Caco-2 (cell line): Measurements from ENCODE around the gene COL21A1. TPM values are rescaled to one million over a fixed set of nuclear protein-coding genes. Genes with fewer than 3 reads are reported as not detected.

Experiments used
- BruUV-seq: library from RNA; stranded (reverse); fragments of 400-500 nt; replicated peaks from 2 replicates; lab custom pipeline; 2021; lab: Mats Ljungman, UMichigan
- CTCF ChIA-PET: fragments of 300-600 bp; sonication (Branson Sonifier 250); formaldehyde crosslinking; loops from one replicate; lab custom pipeline; 2022; ENCODE audit warnings: antibody characterized with exemption; lab: Charles Lee
- POLR2A ChIA-PET: fragments of 300-600 bp; sonication (Branson Sonifier 250); formaldehyde crosslinking; loops from one replicate; lab custom pipeline; 2022; ENCODE audit warnings: antibody characterized with exemption; lab: Charles Lee
- DNase-seq, 2 experiments: peaks; one replicate each; pipeline versions ENCODE4 v3.0.0 to v3.0.0-alpha.2; 2020 to 2022
- H3K27me3 ChIP-seq: replicated peaks from 2 replicates; pipeline ENCODE4 v1.6.0; 2011; ENCODE audit warnings: low read length; ENCODE audit not compliant: control insufficient read depth, insufficient read depth
- H3K36me3 ChIP-seq: 2 replicates; pipeline ENCODE4 v1.5.1; 2011; ENCODE audit warnings: low read length; ENCODE audit not compliant: control insufficient read depth, insufficient read depth
- H3K4me1 ChIP-seq: fragments of 250-450 bp; sonication (Bioruptor Pico); 2 replicates; pipeline ENCODE4 v1.5.1; 2020; ENCODE audit warnings: mild to moderate bottlenecking
- H3K4me3 ChIP-seq: 2 replicates; pipeline ENCODE4 v1.5.1; 2011; ENCODE audit warnings: low read depth, mild to moderate bottlenecking, control low read depth, low read length
- H3K9me3 ChIP-seq: fragments of 250-450 bp; sonication (Bioruptor Pico); 2 replicates; pipeline ENCODE4 v1.5.1; 2020; ENCODE audit warnings: mild to moderate bottlenecking, moderate library complexity
- H3K27ac Mint-ChIP-seq: one replicate; pipeline ENCODE4 v1.8.0; 2022; ENCODE audit warnings: mixed read lengths; ENCODE audit not compliant: unreplicated experiment
- H3K27me3 Mint-ChIP-seq: one replicate; pipeline ENCODE4 v1.8.0; 2022; ENCODE audit warnings: mixed read lengths; ENCODE audit not compliant: insufficient read depth, unreplicated experiment
- H3K36me3 Mint-ChIP-seq: one replicate; pipeline ENCODE4 v1.8.0; 2022; ENCODE audit warnings: mild to moderate bottlenecking, mixed read lengths; ENCODE audit not compliant: insufficient read depth, unreplicated experiment
- H3K4me1 Mint-ChIP-seq: one replicate; pipeline ENCODE4 v1.8.0; 2022; ENCODE audit warnings: low read depth, mixed read lengths; ENCODE audit not compliant: unreplicated experiment
- H3K4me3 Mint-ChIP-seq: one replicate; pipeline ENCODE4 v1.8.0; 2022; ENCODE audit warnings: mild to moderate bottlenecking, moderate library complexity, mixed read lengths; ENCODE audit not compliant: unreplicated experiment
- H3K9me3 Mint-ChIP-seq: one replicate; pipeline ENCODE4 v1.8.0; 2022; ENCODE audit warnings: mixed read lengths; ENCODE audit not compliant: unreplicated experiment
- intact Hi-C: fragments of 100-400 bp; cut with micrococcal nuclease; formaldehyde crosslinking; loops from one replicate; pipeline ENCODE4 v1.10.0; 2022; ENCODE audit not compliant: unreplicated experiment
- total RNA-seq: library from RNA; stranded (reverse); gene quantifications from 2 replicates; pipeline ENCODE4 v1.2.3, GENCODE V29; 2022
- TF ChIP-seq, protein P1 (sequence below), 2 experiments: fragments of 200-600 bp in 1 of 2; IDR thresholded peaks; 1 replicate in 1 of 2; 2 replicates in 1 of 2; pipeline versions ENCODE4 v1.5.1 to v1.8.0; 2011 to 2022; ENCODE audit warnings: antibody characterized with exemption in 1 of 2, control low read depth in 1 of 2, inconsistent platforms in 1 of 2, low read depth in 1 of 2, low read length in 1 of 2, mild to moderate bottlenecking in 1 of 2, moderate library complexity in 1 of 2; ENCODE audit not compliant: insufficient read depth in 1 of 2, severe bottlenecking in 1 of 2, unreplicated experiment in 1 of 2

COL21A1 gene
- total RNA-seq, 1 experiment from 2014 or later = 1.3 TPM

DNA sequence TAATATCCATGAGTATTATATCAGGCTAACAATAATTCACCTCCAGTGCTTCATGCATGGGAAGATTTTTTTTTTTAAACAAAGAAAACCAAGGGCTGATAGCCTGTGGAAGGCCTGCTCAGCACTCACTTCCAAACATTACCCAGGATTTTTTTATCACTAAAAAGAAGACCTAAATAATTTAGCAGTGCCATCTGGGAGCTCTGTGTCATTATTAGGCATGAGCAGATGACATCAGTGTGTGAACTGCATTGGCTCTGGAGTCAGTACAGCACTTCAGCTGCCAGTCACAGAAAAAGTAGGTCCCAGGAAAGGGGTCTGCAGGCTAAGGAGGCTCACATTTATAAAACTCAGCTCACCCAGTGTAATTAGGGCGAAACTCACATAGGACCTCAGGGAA lies 94.8 kb downstream of the COL21A1 start:
- Mint-ChIP-seq H3K4me3 (no peak overlapping the region), H3K4me1 (peaks cover 8% of the 10 kb centered on the region), H3K36me3 (no peaks in the 10 kb centered on the region), H3K9me3 (peaks cover 23% of the 10 kb centered on the region), H3K27ac (no peak overlapping the region), H3K27me3 (no peaks in the 10 kb centered on the region)
- no peaks in the 10 kb centered on the region; the same call in 1 of the 2 replicates for H3K4me1 ChIP-seq
- POLR2A ChIA-PET = no interaction called here
- CTCF ChIA-PET = no interaction called here
- no peak overlapping the region for H3K4me3 ChIP-seq
- BruUV-seq = no TSS peak
- no peaks in the 10 kb centered on the region; the same call in 1 of the 2 replicates for H3K9me3 ChIP-seq
- no peaks in the 10 kb centered on the region for H3K27me3 ChIP-seq
- H3K36me3 ChIP-seq = no peaks in the 10 kb centered on the region
- DNase-seq = no peak
- intact Hi-C loops = no loop called here
- TF ChIP-seq, protein P1, sequence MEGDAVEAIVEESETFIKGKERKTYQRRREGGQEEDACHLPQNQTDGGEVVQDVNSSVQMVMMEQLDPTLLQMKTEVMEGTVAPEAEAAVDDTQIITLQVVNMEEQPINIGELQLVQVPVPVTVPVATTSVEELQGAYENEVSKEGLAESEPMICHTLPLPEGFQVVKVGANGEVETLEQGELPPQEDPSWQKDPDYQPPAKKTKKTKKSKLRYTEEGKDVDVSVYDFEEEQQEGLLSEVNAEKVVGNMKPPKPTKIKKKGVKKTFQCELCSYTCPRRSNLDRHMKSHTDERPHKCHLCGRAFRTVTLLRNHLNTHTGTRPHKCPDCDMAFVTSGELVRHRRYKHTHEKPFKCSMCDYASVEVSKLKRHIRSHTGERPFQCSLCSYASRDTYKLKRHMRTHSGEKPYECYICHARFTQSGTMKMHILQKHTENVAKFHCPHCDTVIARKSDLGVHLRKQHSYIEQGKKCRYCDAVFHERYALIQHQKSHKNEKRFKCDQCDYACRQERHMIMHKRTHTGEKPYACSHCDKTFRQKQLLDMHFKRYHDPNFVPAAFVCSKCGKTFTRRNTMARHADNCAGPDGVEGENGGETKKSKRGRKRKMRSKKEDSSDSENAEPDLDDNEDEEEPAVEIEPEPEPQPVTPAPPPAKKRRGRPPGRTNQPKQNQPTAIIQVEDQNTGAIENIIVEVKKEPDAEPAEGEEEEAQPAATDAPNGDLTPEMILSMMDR (IDR thresholded peaks at IDR 0.05; ENCODE audit: insufficient read depth in 1 of 2, low read depth in 1 of 2, low read length in 1 of 2, severe bottlenecking in 1 of 2, unreplicated experiment in 1 of 2) = no peak

DNA sequence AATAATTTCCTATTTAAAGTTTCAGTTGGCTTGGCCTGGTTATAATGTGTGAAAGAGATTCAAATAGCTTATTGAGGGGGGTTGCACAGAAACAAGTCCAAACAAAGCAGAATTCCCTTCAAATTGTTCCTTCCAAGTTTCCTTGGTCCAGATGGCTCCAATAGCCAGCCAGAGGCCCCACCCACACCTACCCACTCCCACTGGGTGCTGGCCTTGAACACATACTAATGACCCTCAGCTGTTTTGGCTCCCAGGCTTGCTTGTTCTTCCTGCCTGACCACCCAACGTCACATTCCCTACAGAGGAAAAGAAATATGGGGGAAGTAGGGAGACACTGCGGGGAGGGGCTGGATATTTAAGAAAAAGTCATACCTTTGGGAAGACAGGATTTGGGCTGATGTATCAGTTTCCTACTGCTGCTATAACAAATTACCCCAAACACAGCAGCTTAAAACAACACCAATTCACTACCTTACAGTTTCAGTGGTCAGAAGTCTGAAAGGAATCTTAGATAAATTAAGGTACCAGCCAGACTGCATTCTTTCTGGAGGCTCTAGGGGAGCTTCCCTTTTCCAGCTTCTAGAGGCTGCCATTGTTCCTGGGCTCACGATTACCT lies 95.7 kb downstream of the COL21A1 start:
- Mint-ChIP-seq H3K4me3 (no peak overlapping the region), H3K27ac (no peak overlapping the region), H3K36me3 (no peaks in the 10 kb centered on the region), H3K4me1 (peaks cover 7% of the 10 kb centered on the region), H3K27me3 (no peaks in the 10 kb centered on the region), H3K9me3 (peaks cover 23% of the 10 kb centered on the region)
- H3K9me3 ChIP-seq = no peaks in the 10 kb centered on the region; the same call in 1 of the 2 replicates
- H3K36me3 ChIP-seq = no peaks in the 10 kb centered on the region
- no peaks in the 10 kb centered on the region for H3K27me3 ChIP-seq
- POLR2A ChIA-PET = no interaction called here
- BruUV-seq = no TSS peak
- no peak for DNase-seq
- H3K4me1 ChIP-seq = no peaks in the 10 kb centered on the region; the same call in 1 of the 2 replicates
- CTCF ChIA-PET = no interaction called here
- intact Hi-C loops = no loop called here
- H3K4me3 ChIP-seq = no peak overlapping the region
- TF ChIP-seq, protein P1 (IDR thresholded peaks at IDR 0.05; ENCODE audit: insufficient read depth in 1 of 2, low read depth in 1 of 2, low read length in 1 of 2, severe bottlenecking in 1 of 2, unreplicated experiment in 1 of 2) = no peak

DNA sequence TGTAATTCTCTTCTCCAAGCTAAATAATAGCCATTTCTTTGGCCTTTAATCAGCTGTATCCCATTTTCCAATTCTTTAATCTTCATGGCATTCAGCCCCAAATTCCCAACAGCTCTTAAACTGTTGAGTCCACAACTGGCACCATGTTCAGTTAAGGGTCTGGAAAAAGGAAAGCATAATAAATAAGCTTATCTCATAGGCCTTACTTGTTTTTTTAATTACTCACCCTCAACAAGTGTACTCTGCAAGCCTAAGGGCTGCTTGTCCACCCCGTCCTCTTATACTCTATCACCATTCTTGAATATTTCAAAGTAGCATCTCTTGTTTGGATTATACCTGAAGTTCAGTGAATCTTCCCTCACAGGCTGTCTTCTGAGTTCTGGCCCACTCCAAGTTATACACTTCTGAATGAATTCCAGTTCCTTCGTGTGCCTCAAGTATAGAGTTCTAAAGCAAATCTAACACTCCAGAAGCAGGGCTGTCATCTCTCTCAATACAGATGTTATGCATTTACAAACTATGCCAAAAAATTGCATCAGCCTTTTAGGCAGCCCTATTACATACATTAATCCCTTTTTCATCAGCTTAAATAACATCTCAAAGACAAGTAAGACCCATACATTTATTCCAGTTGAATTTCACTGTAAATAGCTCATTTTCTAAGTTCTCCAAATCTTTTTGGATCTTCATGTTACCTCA lies 98.7 kb downstream of the COL21A1 start:
- no peak overlapping the region for H3K4me3 ChIP-seq
- no peak for DNase-seq
- H3K27me3 Mint-ChIP-seq = no peaks in the 10 kb centered on the region
- H3K27ac Mint-ChIP-seq = no peak overlapping the region
- no peak overlapping the region for H3K4me3 Mint-ChIP-seq
- no peaks in the 10 kb centered on the region for H3K27me3 ChIP-seq
- intact Hi-C loops = no loop called here
- no peaks in the 10 kb centered on the region for H3K36me3 Mint-ChIP-seq
- no TSS peak for BruUV-seq
- ChIA-PET POLR2A (no interaction called here), CTCF (no interaction called here)
- no peaks in the 10 kb centered on the region for H3K4me1 ChIP-seq
- TF ChIP-seq, protein P1 (IDR thresholded peaks at IDR 0.05; ENCODE audit: insufficient read depth in 1 of 2, low read depth in 1 of 2, low read length in 1 of 2, severe bottlenecking in 1 of 2, unreplicated experiment in 1 of 2) = no peak
- H3K36me3 ChIP-seq = no peaks in the 10 kb centered on the region
- no peaks in the 10 kb centered on the region for H3K4me1 Mint-ChIP-seq
- H3K9me3 ChIP-seq = no peaks in the 10 kb centered on the region
- H3K9me3 Mint-ChIP-seq = peaks cover 9% of the 10 kb centered on the region
